Measurements from ENCODE around the gene EEIG2.

Gene EEIG2

GRCh38 chr1:108609483-108610049 is 49.7 kb downstream of the EEIG2 start:
- TF ChIP-seq CTCF (IDR thresholded peaks at IDR 0.05; ENCODE audit: poor library complexity, severe bottlenecking) = no peak
- DNase-seq (ENCODE audit: low spot score) (no peak), ATAC-seq (ENCODE audit: low read depth) (no peak)
- Histone ChIP-seq H3K4me3 (ENCODE audit: severe bottlenecking) (no peak overlapping the region), H3K9me3 (ENCODE audit: severe bottlenecking) (no peaks in the 10 kb centered on the region), H3K27ac (ENCODE audit: poor library complexity, severe bottlenecking) (no peak overlapping the region), H3K36me3 (ENCODE audit: low read depth) (no peaks in the 10 kb centered on the region), H3K27me3 (ENCODE audit: insufficient read depth, poor library complexity, severe bottlenecking) (no peaks in the 10 kb centered on the region), H3K4me1 (ENCODE audit: insufficient read depth, poor library complexity, severe bottlenecking) (no peaks in the 10 kb centered on the region)

All from RWPE2 (cell line).